GM19043 (cell line): ENCODE results near the gene IL17RE.
"Not testable (repeated sequence)": the region's sequence is repeated elsewhere in the genome, so short reads cannot be mapped to it uniquely, and the experiment has no call there.

Experiments
- ATAC-seq: cut with Tn5 transposase; IDR thresholded peaks from one replicate; pipeline ENCODE4 v1.9.1; 2021; ENCODE audit warnings: low read depth; ENCODE audit not compliant: unreplicated experiment

The IL17RE gene

DNA sequence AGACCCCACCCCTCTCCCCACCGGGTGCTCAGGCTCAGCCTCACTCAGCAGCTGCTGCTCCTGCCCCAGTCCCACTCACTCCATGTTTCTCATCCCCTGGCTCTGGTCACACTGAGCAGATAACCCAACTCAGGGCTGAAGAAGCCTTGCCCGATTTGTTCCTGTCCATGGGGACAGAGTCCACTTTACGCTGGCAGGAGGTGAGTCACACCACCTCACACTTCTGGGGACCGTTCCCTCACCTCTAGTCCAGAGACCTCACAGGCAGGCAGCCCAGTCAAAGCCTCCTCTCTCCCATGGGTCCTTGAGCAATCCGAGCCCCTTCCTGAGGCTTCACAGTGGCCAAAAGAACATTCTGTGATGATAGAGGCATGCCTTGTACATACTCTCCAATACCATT, 23.9 kb upstream of the IL17RE start:
- no peak for ATAC-seq

DNA sequence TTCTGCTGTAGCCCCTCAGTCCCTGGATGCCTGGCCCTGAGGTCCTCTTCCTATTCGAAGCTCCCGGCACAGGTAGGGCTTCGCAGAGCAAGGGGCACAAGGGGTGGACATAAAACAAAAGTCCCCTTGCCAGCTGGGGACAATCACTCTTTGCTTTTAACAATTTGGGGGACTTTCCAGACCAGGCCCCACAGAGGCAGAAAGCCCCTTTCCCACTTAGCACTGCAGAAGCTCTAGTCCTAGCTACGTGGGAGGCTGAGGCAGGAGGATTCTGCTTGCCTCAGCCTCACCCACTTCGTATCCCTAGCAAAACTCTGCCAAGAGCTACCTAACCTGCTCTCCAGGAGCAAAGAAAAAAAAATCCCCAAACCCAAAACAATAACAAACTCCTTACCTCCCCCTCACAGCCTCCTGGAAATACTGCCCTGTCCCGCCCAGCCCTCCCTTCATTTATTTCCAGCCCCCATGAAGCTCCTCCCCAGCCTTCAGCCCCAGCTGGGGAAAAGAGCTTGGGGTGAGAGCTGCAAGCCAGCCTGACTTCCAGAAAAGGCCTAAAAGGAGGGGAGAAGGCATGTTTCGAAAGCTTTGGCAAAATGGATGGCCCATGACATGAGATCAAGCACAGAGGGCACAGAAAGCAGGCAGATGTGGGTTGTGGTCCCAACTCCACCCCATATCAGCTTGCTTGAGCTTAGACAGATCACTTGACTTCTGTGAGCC, 22.7 kb upstream of the IL17RE start, which contains the start of gene CIDEC:
TSS of gene CIDEC (minus strand) at position 424 of the 720 bp plus-strand sequence. CDS start 1,767 bp downstream, outside the sequence.
- no peak for ATAC-seq

DNA sequence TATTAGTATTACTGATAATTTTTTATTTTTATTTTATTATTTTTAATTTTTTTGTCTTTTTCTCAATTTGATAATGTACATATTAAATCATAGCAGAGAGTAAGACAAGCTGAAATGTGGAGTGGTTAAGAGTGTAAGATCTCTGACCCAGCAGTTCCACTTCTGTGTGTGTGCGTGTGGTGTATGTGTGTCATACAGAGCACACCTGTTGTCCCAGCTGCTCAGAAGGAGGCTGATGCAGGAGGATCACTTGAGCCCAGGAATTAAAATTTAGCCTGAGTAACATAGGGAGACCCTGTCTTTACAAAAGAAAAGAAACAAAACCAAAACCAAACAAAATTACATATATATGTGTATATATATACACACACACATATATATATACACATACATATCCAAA, 21.2 kb upstream of the IL17RE start:
- no peak for ATAC-seq

DNA sequence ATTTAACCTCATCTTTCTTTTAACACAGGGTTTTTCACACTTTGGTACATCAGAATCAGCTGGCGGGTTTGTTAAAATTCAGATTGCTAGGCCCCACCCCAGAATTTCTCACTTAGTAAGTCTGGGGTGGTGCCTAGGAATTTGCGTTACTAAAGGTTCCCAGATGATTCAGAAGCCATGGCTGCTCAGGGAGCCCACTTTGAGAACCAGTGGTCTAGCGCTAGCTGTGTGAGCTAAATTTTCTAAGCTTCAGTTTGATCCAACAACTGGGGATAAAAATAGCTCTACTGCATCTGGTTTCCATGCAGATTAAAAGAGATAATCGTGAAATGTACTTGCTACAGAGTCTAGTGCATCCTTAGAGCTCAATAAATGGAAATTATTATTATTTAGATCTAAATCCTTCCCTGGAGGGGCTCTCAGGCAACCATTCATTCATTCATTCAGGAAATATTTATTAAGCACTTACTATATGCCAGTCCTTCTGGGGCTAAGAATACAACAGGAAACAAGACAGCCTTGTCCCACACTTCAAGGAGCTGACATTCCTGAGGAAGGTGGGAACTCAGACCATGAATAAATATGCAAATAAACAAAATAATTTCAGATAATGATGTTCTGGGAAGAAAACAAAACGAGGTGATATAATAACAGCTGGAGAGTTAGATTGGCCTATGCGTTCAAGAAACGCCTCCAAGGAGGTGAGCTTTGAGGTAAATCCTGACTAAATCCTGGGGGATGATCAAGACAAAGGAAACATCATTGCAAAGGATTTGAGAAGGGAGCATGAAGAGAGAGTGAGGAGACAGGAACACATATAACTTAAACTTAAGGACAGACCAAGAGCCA, 18.7 kb upstream of the IL17RE start:
- ATAC-seq = no peak

DNA sequence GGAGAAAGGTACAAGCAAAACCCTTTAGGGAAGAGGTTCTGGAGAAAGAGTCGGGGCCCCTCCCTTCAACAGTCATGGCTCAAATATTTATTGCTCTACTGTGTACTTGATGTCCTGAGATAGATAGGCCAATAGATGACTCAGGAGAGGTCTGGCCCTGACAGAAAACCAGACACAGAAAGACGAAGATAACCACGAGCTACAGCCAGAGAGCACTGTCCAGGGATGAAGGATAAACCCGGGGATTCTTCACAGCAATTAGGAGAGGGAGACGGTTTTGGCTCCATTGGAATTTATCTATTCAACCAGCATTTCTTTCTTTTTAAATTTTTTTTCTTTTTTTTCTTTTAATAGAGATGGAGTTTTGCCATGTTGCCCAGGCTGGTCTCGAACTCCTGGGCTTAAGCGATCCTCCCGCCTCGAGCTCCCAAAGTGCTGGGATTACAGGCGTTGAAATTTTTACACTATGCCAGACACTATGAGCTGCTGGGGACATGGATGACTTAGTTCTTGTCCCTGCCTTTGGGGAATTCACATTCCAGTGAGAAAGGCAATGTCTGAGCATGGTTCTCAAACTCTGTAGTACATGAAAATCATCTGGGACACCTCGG, 18.0 kb upstream of the IL17RE start:
- ATAC-seq = no peak

DNA sequence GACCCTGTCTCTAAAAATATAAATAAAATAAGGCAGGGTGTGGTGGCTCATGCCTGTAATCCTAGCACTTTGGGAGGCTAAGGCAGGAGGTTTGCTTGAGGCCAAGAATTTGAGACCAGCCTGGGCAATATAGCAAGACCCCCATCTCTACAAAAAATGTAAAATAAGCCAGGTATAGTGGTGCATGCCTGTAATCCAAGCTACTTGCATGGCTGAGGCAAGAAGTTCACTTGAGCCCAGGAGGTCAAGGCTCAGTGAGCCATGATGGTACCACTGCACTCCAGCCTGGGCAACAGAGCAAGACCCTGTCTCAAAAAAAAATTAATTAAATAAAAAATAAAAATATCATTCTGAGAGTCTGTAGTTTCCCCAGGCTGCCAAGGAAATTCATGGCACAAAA, 16.3 kb upstream of the IL17RE start:
- ATAC-seq = no peak

DNA sequence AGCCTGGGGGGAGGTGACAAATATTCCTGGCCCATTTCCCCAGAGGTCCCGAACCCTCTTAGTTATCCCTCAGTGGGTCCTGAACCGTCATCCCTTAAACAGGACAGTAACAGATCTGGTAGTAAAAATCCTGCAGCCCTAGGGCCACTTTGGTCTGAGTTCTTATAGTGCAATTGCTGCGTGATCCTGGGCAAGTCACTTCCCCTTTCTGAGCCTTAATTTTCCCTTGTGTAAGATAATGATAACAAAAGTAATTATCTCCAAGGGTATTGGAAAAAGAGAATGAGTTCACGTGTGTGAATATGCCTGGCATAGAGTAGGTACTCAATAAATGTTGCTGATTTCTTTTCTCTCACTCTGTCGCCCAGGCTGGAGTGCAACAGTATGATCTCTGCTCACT, 15.2 kb upstream of the IL17RE start:
- ATAC-seq = no peak

DNA sequence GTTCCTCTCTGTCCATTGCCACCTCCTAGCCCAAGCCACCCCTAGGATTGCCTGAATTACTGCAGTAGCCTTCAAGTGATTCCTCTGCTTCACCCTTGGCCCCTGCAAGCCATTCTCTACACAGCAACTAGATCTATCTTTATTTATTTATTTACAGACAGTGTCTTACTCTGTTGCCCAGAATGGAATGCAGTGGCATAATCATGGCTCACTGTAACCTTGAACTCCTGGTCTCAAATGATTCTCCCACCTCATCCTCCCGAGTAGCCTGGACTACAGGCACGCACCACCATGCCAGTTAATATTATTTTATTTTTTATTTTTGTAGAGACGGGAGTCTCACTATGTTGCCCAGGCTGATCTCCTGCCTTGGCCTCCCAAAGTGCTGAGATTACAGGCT, 14.1 kb upstream of the IL17RE start:
- no peak for ATAC-seq

DNA sequence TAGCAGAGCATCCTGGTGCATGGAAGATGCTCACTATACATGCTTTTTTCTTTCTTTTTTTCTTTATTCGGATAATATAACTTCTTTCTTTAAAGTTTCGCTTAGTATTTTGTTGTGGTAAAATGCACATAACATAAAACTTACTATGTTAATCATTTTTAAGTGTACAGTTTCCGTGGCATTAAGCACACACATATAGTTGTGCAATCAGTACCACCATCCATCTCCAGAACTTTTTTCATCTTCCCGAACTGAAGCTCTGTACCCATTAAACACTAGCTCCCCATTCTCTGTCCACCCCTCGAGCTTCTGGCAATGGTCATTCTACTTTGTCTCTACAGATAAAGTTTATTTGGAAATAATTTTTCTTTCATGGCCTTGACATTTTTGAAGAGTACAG, 13.2 kb upstream of the IL17RE start:
- no peak for ATAC-seq

DNA sequence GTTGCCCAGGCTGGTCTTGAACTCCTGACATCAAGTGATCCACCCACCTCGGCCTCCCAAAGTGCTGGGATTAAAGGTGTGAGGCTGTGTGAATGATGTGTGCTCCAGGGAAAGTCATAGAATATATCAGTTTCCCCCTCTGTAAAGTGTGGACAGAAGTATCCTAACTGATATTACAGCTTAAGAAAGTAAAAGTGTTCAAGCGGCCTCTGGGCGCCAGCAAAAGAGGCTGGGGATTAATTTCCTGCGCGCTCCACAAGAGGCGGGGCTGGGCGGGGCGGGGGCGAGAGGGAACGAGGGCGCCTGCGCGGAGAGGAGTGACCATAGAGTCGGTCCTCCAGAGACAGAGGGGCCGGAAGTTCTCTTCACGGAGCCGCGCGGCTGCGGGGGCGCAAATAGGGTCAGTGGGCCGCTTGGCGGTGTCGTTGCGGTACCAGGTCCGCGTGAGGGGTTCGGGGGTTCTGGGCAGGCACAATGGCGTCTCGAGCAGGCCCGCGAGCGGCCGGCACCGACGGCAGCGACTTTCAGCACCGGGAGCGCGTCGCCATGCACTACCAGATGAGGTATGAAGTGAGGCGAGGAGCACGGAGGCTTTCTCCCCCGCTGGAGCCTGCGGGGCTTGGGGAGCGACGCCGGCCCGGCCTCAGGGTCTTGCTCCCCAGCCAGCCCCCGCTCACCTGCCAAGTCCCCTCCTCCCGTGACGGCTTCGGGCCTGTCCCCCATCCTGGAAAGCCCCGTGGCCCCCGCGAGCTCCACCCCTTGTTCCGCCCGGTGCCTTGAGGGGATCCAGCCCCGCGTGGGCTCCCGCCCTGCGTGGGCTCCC, 12.2 kb upstream of the IL17RE start, which contains the start of gene JAGN1:
TSS of gene JAGN1 (plus strand) at position 362 of the 823 bp plus-strand sequence. CDS start at position 475, 113 bp downstream.
- ATAC-seq = peak; percentile 69

DNA sequence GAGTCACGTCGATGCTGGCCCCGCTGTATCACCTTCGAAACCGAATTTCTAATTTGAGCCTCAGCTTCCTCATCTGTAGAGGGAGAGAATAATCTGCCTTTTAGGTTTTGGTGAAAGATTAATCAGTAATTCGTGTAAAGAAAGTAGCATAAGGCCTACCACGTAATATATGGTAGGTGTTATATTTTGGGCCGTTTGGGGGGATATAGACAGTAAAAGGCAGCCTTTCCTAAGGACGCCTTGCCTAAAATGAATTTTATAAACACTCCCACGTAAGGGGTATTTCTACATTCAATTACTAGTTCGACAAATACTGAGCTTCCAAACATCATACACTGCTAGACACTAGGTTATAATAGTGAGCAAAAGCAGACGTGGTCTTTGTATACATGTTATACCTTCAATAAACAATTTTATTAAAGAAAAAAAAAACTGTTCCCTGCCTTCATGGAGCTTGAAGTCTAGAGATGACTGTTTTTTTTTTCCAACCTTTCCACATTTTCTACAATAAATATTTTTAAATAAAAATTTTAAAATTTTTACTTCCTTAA, 11.5 kb upstream of the IL17RE start:
- no peak for ATAC-seq

DNA sequence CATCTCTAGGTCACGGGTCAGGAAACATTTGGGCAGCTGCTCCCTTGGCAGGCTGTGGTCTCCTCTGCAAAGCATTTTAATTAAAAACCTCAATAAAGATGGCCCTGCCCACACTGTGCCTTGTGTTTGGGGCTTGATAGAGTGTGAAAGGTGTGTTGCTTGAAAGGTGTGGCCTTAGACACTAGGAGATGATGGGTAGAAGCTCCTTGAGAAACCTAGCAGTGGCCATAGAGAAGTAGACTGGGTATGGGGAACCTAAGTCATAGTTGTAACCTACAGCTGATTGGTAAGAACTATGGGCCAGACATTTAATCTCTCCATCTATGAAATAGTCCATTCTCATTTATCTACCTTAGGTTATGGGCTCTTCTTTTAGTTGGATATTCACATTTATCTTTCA, 8.9 kb upstream of the IL17RE start:
- ATAC-seq = no peak

DNA sequence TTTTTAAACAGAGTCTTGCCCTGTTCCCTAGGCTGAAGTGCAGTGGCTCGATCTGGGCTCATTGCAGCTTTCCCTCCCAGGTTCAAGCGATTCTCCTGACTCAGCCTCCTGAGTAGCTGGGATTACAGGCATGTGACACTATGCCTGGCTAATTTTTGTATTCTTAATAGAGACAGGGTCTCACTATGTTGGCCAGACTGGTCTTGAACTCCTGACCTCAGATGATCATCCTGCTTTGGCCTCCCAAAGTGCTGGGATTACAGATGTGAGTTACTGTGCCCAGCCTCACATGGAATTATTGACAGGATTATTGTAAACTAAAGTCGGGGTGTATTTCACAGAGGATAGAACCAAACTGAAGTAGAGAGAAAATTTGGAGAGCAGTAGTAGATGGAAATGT, 6.9 kb upstream of the IL17RE start:
- ATAC-seq = not testable (repeated sequence)

DNA sequence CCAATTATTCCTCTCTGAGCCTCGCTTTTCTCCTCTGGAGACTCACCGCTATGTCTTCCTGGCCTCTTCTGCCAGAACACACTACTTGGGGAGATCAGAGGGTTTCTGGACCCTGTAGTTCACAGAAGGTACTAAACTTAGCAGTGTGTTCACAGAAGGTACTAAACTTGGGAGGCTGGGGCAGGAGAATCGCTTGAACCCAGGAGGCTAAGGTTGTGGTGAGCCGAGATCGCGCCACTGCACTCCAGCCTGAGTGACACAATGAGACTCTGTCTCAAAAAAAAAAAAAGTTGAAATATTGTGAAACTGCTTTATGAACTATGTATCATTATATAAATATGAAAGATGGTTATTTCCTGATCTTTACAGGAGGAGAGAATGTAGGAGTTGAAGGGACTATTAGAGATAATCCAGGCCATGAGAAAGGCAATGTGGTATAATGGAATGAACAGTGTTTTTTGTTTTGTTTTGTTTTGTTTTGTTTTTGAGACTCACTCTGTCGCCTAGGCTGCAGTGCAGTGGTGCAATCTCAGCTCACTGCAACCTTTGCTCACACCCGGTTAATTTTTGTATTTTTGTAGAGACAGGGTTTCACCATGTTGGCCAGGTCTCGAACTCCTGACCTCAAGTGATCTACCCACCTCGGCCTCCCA, 5.8 kb upstream of the IL17RE start:
- not testable (repeated sequence) for ATAC-seq

DNA sequence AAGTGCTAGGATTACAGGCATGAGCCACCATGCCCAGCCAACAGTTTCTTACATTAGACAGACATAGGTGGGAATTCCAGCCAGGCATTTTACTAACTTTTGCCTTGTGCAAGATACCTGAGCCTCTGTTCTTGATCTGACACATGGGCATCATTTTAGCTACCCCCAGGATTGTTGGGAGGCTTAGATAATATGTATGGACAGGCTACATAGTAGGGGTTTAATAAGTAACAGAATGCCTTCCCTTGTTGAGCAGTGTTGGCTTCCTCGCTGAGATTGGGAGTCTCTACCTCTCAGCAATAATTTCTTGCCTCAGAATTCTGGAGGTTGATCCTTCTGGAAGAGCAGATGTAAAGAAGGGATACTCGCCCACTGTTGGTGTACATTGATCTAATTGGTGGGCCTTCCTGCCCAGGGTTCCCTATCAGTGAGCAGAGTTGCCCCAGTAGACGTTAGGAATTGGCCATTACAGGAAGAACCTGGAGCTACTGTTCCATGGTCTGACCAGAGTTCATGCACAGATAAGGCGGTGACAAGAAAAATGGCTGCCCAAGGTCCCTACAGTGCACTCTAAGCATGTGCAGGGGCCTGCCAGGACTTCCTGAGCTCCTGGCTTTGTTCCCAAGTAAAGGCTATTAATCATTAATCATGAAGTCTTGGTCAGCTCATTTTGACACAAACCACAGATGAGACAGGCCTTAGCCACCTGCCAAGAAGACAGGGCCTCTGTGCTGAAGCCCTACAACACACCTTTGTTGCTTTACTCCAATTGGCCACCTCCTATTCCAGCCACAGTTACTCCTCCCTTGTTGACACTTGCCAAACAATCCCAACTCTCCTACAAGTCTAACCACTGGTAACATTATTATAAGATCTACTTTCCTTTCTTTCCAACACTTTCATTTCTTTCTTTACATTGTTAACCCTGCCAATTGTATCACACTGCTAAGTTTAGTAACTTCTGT, 5.0 kb upstream of the IL17RE start:
- ATAC-seq = peak; percentile 65

DNA sequence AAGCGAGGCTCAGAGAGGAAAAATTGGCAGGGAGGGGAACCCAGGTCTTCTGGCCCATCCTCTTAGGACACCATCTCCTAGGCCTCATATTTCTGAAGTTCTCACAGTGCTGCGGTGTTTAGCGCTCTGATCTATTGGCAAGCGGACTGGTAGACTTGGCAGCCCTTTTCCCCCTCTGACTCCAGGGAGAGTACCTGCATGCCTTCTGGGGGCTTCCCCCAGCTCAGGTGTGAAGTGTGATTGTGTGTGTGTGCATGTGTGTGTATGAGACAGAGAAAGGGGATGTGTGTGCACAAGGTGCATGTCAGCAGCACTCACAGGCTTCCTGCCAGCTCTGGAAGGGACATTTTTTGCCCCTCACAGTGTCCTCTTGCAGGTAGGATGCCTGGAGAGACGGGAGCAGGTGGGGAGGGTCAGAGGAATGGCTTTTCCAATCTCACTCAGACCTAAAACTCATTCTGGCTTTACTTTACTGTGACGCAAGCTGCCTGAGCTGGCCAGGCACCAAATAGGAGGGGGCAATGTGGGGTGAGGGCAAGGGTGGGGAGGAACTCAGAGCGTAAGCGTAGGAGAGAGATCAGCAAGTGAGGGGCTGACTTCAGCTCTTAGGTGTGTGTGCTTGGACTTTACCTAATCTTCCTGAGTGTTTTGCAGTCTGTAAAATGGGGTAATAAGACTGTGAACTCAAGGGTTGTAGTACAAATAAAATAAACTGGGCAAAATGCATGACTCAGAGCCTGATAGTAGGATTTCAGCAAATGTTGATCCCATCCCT, 4.0 kb upstream of the IL17RE start:
- ATAC-seq = no peak

DNA sequence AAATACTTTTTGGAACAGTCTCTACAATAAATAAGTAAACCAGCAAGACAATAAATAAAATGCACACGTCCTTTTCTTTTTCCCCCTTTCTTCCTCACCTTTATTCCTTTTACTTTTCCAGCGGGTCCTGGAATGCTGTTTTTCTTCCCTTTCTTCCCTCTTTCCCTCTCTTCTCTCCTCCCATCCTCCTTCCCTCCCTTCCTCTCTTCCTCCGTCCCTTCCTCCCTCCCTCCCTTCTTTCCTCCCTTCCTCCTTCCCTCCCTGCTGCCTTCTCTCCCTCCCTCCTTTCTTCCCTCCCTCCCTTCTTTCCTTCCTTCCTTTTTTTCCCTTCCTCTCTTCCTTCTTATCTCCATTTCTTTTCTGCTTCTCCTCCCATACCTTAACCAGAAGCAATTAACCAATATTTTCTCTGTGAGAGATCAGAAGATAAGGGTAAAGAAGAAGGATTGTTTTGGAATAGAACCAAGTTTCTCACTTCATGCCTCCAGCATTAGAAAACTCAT, 3.3 kb upstream of the IL17RE start:
- ATAC-seq = no peak
